AG10803 (cell line): ENCODE data around the gene PCDHGA8.
"Not testable (repeated sequence)": the region's sequence is repeated elsewhere in the genome, so short reads cannot be mapped to it uniquely, and the experiment has no call there.

Experiments
- DNase-seq: peaks from one replicate; pipeline ENCODE4 v3.0.0; 2010; ENCODE audit warnings: low read depth
- H3K4me3 ChIP-seq: 2 replicates; pipeline ENCODE4 v1.5.1; 2011; ENCODE audit warnings: mild to moderate bottlenecking, low read length, control low read depth
- CTCF ChIP-seq: conservative IDR thresholded peaks from 2 replicates; pipeline ENCODE4 v1.5.1; 2011; ENCODE audit warnings: mild to moderate bottlenecking, low read length, control low read depth, inconsistent platforms

Gene PCDHGA8

GRCh38 chr5:141392429-141393198 lies at the start of gene PCDHGA8:
Gene PCDHGA8, plus strand, starts transcription at chr5:141392633. Its CDS starts 181 bp downstream, at chr5:141392814.
- H3K4me3 ChIP-seq = peak within 1 kb of the TSS; percentile 9; the same call in 1 of the 2 replicates
- DNase-seq = peak; percentile 41
- peak; percentile 22 for TF ChIP-seq CTCF

GRCh38 chr5:141342773-141343172 lies 49.7 kb upstream of the PCDHGA8 start:
- no peak for TF ChIP-seq CTCF
- no peak for DNase-seq
- H3K4me3 ChIP-seq = no peak overlapping the region

- H3K4me3 ChIP-seq = peak within 1 kb of the TSS; percentile 48
- peak; percentile 57 for TF ChIP-seq CTCF
- DNase-seq = peak; percentile 53
Observed at GRCh38 chr5:141343242-141343952, 49.0 kb upstream of the PCDHGA8 start, which contains the start of gene PCDHGA3. Gene PCDHGA3, plus strand, starts transcription at chr5:141343829. Its CDS starts 205 bp downstream, at chr5:141344034.

GRCh38 chr5:141343953-141344463 lies 48.4 kb upstream of the PCDHGA8 start:
- H3K4me3 ChIP-seq = peak overlapping the region; percentile 48
- no peak for TF ChIP-seq CTCF
- no peak for DNase-seq

- TF ChIP-seq CTCF = no peak
- DNase-seq = no peak
- H3K4me3 ChIP-seq = no peak overlapping the region
Observed at GRCh38 chr5:141345327-141345726, 47.1 kb upstream of the PCDHGA8 start.

- H3K4me3 ChIP-seq, DNase-seq: not testable (repeated sequence)
Observed at GRCh38 chr5:141346017-141346416, 46.4 kb upstream of the PCDHGA8 start.

- peak; percentile 69 for DNase-seq
- peak within 1 kb of the TSS; percentile 59 for H3K4me3 ChIP-seq
- TF ChIP-seq CTCF = peak; percentile 72
Observed at GRCh38 chr5:141349917-141350619, 42.4 kb upstream of the PCDHGA8 start, which contains the start of gene PCDHGB1. Gene PCDHGB1, plus strand, starts transcription at chr5:141350099. Its CDS starts 162 bp downstream, at chr5:141350261.
